SK-N-SH treated with all-trans-retinoic acid at 6 μM for 48 hours (cell line): ENCODE data around the gene PLG.
"Not testable (repeated sequence)": the region's sequence is repeated elsewhere in the genome, so short reads cannot be mapped to it uniquely, and the experiment has no call there.

Source experiments
- ATAC-seq: fragments of 200-7000 bp; cut with Tn5 transposase; 3 replicates; pipeline ENCODE4 v1.9.1; 2020; ENCODE audit warnings: mild to moderate bottlenecking, moderate library complexity
- ARNTL ChIP-seq: fragments of 450-650 bp; formaldehyde crosslinking; IDR thresholded peaks from 2 replicates; pipeline ENCODE4 v1.5.0; 2020; ENCODE audit warnings: low read depth, mild to moderate bottlenecking, moderate library complexity, borderline replicate concordance
- CSDC2 ChIP-seq: fragments of 250-450 bp; sonication (Bioruptor Pico); IDR thresholded peaks from 2 replicates; pipeline ENCODE4 v1.5.0; 2020; ENCODE audit warnings: mild to moderate bottlenecking, moderate library complexity
- ESRRG ChIP-seq: fragments of 250-450 bp; sonication (Bioruptor Pico); IDR thresholded peaks from 2 replicates; pipeline ENCODE4 v1.6.1; 2021; ENCODE audit warnings: mild to moderate bottlenecking
- GLIS3 ChIP-seq: fragments of 250-450 bp; sonication (Bioruptor Pico); IDR thresholded peaks from 2 replicates; pipeline ENCODE4 v1.5.0; 2020; ENCODE audit warnings: mild to moderate bottlenecking, moderate library complexity
- ISL1 ChIP-seq: fragments of 250-450 bp; sonication (Bioruptor Pico); IDR thresholded peaks from 2 replicates; pipeline ENCODE4 v2.1.2; 2022; ENCODE audit warnings: mild to moderate bottlenecking, moderate library complexity
- OSR1 ChIP-seq: fragments of 250-450 bp; sonication (Bioruptor Pico); IDR thresholded peaks from 2 replicates; pipeline ENCODE4 v1.8.0; 2022; ENCODE audit warnings: moderate library complexity, mild to moderate bottlenecking, inconsistent platforms
- PPARA ChIP-seq: fragments of 250-450 bp; sonication (Bioruptor Pico); IDR thresholded peaks from 2 replicates; pipeline ENCODE4 v1.5.0; 2020; ENCODE audit warnings: mild to moderate bottlenecking, borderline replicate concordance
- RARB ChIP-seq: fragments of 250-450 bp; sonication (Bioruptor Pico); IDR thresholded peaks from 2 replicates; pipeline ENCODE4 v1.8.0; 2021; ENCODE audit warnings: mild to moderate bottlenecking, moderate library complexity
- SNAI2 ChIP-seq: fragments of 250-450 bp; sonication (Bioruptor Pico); IDR thresholded peaks from 2 replicates; pipeline ENCODE4 v1.5.0; 2020; ENCODE audit warnings: mild to moderate bottlenecking, moderate library complexity
- TCF4 ChIP-seq: fragments of 250-450 bp; sonication (Bioruptor Pico); IDR thresholded peaks from 2 replicates; pipeline ENCODE4 v1.8.0; 2021; ENCODE audit warnings: mild to moderate bottlenecking, moderate library complexity, borderline replicate concordance
- TOX ChIP-seq: fragments of 250-450 bp; sonication (Bioruptor Pico); IDR thresholded peaks from 2 replicates; pipeline ENCODE4 v1.8.0; 2021; ENCODE audit warnings: mild to moderate bottlenecking, moderate library complexity, borderline replicate concordance
- ZC3H10 ChIP-seq: fragments of 250-450 bp; sonication (Bioruptor Pico); IDR thresholded peaks from 2 replicates; pipeline ENCODE4 v1.5.1; 2021; ENCODE audit warnings: mild to moderate bottlenecking, moderate library complexity
- ZFP3 ChIP-seq: fragments of 250-450 bp; sonication (Bioruptor Pico); IDR thresholded peaks from 2 replicates; pipeline ENCODE4 v1.5.0; 2020; ENCODE audit warnings: mild to moderate bottlenecking, moderate library complexity
- ZFP30 ChIP-seq: fragments of 450-650 bp; formaldehyde crosslinking; IDR thresholded peaks from 2 replicates; pipeline ENCODE4 v1.5.0; 2022; ENCODE audit warnings: mild to moderate bottlenecking, moderate library complexity
- ZNF565 ChIP-seq: fragments of 450-650 bp; formaldehyde crosslinking; conservative IDR thresholded peaks from 2 replicates; pipeline ENCODE4 v1.5.0; 2020; ENCODE audit warnings: low read depth, mild to moderate bottlenecking, moderate library complexity
- ZNF70 ChIP-seq: fragments of 450-650 bp; formaldehyde crosslinking; IDR thresholded peaks from 2 replicates; pipeline ENCODE4 v1.5.0; 2020; ENCODE audit warnings: mild to moderate bottlenecking, moderate library complexity
- ZNF8 ChIP-seq: fragments of 450-650 bp; formaldehyde crosslinking; IDR thresholded peaks from 2 replicates; pipeline ENCODE4 v1.5.0; 2020; ENCODE audit warnings: mild to moderate bottlenecking, moderate library complexity
- TF ChIP-seq, protein P1 (sequence below): fragments of 250-450 bp; sonication (Bioruptor Pico); IDR thresholded peaks from 2 replicates; pipeline ENCODE4 v1.8.0; 2020; ENCODE audit warnings: mild to moderate bottlenecking, moderate library complexity, borderline replicate concordance
- TF ChIP-seq, protein P2 (sequence below): fragments of 250-450 bp; sonication (Bioruptor Pico); IDR thresholded peaks from 2 replicates; pipeline ENCODE4 v1.5.1; 2020; ENCODE audit warnings: low read depth, mild to moderate bottlenecking, moderate library complexity
- TF ChIP-seq, protein P3 (sequence below): fragments of 250-450 bp; sonication (Bioruptor Pico); IDR thresholded peaks from 2 replicates; pipeline ENCODE4 v1.5.1; 2021; ENCODE audit warnings: mild to moderate bottlenecking, moderate library complexity
- TF ChIP-seq, protein P4 (sequence below): fragments of 250-450 bp; sonication (Bioruptor Pico); IDR thresholded peaks from 2 replicates; pipeline ENCODE4 v1.5.0; 2020; ENCODE audit warnings: mild to moderate bottlenecking, moderate library complexity
- TF ChIP-seq, protein P5 (sequence below): fragments of 250-450 bp; sonication (Bioruptor Pico); IDR thresholded peaks from 2 replicates; pipeline ENCODE4 v1.8.0; 2021; ENCODE audit warnings: low read depth, mild to moderate bottlenecking, moderate library complexity, borderline replicate concordance

The PLG gene

DNA sequence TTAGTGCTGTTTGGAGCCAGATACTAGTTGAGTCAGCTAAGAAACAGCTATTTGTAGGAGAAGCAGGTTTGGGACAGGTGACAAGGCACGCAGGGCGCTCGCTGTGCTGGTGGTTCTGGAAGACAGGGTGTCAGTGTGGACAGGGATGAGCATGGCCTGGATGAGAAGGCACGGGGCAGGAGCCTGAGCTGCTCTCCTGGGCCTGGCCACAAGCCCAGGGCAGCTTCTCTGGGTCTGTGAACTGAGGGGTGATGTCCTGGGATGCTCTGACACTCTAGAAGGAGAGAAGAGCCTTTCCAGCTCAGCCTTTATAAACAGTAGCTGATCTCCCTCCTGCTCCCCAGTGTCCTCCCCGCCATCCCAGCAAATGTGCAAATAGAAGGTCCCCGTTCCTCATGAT is 37.9 kb downstream of the PLG start:
- TF ChIP-seq ISL1 (CRISPR knock-in tag) (no peak), OSR1 (CRISPR knock-in tag) (no peak), SNAI2 (no peak), ZNF565 (CRISPR knock-in tag) (no peak), ARNTL (CRISPR knock-in tag) (no peak), ZNF8 (CRISPR knock-in tag) (no peak), ZFP30 (CRISPR knock-in tag) (no peak), RARB (no peak), ZNF70 (CRISPR knock-in tag) (no peak), ZC3H10 (no peak), TOX (CRISPR knock-in tag) (no peak), PPARA (CRISPR knock-in tag) (no peak), CSDC2 (no peak), GLIS3 (no peak), ZFP3 (CRISPR knock-in tag) (no peak), TCF4 (no peak)
- TF ChIP-seq, protein P1, sequence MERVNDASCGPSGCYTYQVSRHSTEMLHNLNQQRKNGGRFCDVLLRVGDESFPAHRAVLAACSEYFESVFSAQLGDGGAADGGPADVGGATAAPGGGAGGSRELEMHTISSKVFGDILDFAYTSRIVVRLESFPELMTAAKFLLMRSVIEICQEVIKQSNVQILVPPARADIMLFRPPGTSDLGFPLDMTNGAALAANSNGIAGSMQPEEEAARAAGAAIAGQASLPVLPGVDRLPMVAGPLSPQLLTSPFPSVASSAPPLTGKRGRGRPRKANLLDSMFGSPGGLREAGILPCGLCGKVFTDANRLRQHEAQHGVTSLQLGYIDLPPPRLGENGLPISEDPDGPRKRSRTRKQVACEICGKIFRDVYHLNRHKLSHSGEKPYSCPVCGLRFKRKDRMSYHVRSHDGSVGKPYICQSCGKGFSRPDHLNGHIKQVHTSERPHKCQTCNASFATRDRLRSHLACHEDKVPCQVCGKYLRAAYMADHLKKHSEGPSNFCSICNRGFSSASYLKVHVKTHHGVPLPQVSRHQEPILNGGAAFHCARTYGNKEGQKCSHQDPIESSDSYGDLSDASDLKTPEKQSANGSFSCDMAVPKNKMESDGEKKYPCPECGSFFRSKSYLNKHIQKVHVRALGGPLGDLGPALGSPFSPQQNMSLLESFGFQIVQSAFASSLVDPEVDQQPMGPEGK (CRISPR knock-in tag) = no peak
- TF ChIP-seq, protein P2, sequence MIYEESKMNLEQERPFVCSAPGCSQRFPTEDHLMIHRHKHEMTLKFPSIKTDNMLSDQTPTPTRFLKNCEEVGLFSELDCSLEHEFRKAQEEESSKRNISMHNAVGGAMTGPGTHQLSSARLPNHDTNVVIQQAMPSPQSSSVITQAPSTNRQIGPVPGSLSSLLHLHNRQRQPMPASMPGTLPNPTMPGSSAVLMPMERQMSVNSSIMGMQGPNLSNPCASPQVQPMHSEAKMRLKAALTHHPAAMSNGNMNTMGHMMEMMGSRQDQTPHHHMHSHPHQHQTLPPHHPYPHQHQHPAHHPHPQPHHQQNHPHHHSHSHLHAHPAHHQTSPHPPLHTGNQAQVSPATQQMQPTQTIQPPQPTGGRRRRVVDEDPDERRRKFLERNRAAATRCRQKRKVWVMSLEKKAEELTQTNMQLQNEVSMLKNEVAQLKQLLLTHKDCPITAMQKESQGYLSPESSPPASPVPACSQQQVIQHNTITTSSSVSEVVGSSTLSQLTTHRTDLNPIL (CRISPR knock-in tag) = no peak
- TF ChIP-seq, protein P3, sequence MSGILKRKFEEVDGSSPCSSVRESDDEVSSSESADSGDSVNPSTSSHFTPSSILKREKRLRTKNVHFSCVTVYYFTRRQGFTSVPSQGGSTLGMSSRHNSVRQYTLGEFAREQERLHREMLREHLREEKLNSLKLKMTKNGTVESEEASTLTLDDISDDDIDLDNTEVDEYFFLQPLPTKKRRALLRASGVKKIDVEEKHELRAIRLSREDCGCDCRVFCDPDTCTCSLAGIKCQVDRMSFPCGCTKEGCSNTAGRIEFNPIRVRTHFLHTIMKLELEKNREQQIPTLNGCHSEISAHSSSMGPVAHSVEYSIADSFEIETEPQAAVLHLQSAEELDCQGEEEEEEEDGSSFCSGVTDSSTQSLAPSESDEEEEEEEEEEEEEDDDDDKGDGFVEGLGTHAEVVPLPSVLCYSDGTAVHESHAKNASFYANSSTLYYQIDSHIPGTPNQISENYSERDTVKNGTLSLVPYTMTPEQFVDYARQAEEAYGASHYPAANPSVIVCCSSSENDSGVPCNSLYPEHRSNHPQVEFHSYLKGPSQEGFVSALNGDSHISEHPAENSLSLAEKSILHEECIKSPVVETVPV (CRISPR knock-in tag) = no peak
- TF ChIP-seq, protein P4, sequence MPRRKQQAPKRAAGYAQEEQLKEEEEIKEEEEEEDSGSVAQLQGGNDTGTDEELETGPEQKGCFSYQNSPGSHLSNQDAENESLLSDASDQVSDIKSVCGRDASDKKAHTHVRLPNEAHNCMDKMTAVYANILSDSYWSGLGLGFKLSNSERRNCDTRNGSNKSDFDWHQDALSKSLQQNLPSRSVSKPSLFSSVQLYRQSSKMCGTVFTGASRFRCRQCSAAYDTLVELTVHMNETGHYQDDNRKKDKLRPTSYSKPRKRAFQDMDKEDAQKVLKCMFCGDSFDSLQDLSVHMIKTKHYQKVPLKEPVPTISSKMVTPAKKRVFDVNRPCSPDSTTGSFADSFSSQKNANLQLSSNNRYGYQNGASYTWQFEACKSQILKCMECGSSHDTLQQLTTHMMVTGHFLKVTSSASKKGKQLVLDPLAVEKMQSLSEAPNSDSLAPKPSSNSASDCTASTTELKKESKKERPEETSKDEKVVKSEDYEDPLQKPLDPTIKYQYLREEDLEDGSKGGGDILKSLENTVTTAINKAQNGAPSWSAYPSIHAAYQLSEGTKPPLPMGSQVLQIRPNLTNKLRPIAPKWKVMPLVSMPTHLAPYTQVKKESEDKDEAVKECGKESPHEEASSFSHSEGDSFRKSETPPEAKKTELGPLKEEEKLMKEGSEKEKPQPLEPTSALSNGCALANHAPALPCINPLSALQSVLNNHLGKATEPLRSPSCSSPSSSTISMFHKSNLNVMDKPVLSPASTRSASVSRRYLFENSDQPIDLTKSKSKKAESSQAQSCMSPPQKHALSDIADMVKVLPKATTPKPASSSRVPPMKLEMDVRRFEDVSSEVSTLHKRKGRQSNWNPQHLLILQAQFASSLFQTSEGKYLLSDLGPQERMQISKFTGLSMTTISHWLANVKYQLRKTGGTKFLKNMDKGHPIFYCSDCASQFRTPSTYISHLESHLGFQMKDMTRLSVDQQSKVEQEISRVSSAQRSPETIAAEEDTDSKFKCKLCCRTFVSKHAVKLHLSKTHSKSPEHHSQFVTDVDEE = no peak
- TF ChIP-seq, all 23 proteins: peak for 0
- no peak for ATAC-seq

DNA sequence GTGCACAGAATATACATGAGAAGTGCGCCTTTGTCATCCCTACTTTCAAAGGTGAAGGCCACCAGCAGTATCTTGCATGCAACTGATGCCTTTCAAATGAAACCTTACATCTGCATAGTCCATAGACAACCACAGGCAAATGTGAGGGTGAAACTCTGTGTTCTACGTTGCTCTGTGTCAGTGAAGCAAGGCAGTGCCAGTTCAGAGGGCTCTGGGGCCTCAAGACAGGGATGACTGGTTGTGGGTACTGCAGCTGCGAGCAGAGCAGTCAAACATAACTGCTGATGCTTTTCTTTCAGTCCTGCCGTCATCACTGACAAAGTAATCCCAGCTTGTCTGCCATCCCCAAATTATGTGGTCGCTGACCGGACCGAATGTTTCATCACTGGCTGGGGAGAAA is 39.0 kb downstream of the PLG start:
- not testable (repeated sequence) for ATAC-seq

DNA sequence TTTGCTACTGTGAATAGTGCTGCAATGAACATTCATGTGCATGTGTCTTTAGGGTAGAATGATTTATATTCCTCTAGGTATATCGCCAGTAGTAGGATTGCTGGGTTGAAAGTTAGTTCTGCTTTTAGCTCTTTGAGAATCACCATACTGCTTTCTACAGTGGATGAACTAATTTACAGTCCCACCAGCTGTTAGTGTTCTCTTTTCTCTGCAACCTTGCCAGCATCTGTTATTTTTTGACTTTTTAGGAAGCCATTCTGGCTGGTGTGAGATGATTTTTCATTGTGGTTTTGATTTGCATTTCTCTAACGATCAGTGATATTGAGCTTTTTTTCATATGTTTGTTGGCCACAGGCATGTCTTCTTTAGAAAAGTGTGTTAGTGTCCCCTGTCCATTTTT is 40.0 kb downstream of the PLG start:
- ATAC-seq = no peak
- TF ChIP-seq ESRRG (CRISPR knock-in tag) = no peak
- TF ChIP-seq SNAI2 = no peak
- no peak for TF ChIP-seq RARB
- no peak for TF ChIP-seq ZNF70 (CRISPR knock-in tag)
- no peak for TF ChIP-seq TOX (CRISPR knock-in tag)

DNA sequence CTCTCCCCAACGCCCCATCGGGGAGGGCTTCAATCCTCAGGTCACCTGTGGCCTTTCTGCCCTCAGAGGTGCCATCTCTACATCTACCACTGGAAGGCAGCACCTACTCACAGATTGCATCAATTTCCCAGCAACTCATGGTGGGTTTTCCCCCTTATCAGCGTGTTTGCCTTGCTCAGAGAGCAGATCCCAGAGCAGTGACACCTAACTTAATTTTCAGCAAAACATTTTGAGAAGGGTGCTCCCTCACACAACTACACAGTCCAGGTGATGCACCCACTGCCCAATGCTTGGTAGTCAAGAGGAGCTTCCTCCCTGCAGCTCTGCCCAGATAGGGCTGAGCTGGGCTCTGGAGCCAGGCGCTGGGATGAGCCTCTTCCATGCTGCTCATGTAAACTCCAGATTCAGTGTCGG is 48.2 kb downstream of the PLG start:
- ATAC-seq = no peak
- TF ChIP-seq, protein P3 (CRISPR knock-in tag) = no peak
- no peak for TF ChIP-seq ZNF70 (CRISPR knock-in tag)
- no peak for TF ChIP-seq ESRRG (CRISPR knock-in tag)
- TF ChIP-seq ZFP30 (CRISPR knock-in tag) = no peak
- TF ChIP-seq ISL1 (CRISPR knock-in tag) = no peak
- TF ChIP-seq, protein P4 = no peak
- TF ChIP-seq, protein P2 (CRISPR knock-in tag) = no peak
- no peak for TF ChIP-seq ZFP3 (CRISPR knock-in tag)
- TF ChIP-seq TOX (CRISPR knock-in tag) = no peak
- no peak for TF ChIP-seq SNAI2
- TF ChIP-seq, protein P5, sequence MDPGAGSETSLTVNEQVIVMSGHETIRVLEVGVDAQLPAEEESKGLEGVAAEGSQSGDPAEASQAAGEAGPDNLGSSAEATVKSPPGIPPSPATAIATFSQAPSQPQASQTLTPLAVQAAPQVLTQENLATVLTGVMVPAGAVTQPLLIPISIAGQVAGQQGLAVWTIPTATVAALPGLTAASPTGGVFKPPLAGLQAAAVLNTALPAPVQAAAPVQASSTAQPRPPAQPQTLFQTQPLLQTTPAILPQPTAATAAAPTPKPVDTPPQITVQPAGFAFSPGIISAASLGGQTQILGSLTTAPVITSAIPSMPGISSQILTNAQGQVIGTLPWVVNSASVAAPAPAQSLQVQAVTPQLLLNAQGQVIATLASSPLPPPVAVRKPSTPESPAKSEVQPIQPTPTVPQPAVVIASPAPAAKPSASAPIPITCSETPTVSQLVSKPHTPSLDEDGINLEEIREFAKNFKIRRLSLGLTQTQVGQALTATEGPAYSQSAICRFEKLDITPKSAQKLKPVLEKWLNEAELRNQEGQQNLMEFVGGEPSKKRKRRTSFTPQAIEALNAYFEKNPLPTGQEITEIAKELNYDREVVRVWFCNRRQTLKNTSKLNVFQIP (CRISPR knock-in tag) = no peak
